ENCODE measurements around the gene DUOX2. TPM values are rescaled to one million over a fixed set of nuclear protein-coding genes. Genes with fewer than 3 reads are reported as not detected.

The DUOX2 gene
- total and polyA plus RNA-seq, 2 of the 13 experiments (the other 11 are each of a cell fraction or from before 2014, with no cell fraction given), result 0.08 TPM; not detected in 1

DNA sequence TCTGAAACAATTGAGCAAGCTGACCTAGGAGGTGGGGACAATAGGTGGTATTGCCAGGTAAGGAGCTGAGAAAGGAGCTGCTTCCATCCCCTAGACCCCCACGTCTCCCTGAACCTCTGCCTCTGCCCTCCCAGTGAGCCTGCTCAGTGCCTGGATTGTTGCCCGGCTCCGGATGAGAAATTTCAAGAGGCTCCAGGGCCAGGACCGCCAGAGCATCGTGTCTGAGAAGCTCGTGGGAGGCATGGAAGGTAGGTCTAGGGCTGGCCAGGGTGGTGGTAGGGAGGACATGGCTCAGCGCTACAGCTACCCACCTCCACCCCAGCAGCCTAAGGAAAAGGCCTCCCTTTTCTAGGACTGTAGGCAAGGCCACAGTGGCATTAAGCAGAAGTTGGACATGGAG is 29.1 kb upstream of the DUOX2 start:
- in situ Hi-C loops (cut with HindIII; ENCODE audit: extremely low pct_ligation_motif_present, low pct_unique_long_range_greater_than_20kb), result no loop called here
- CTCF ChIA-PET (ENCODE audit: low intra/inter-chr PET ratio, low total read pairs), result no interaction called here
- H3K4me3 ChIP-seq (replicated peaks in 1 of 3; ENCODE audit: insufficient read depth in 1 of 3, low read depth in 2 of 3, low read length in 3 of 3), result no peak overlapping the region
- TF ChIP-seq ZNF382 (CRISPR knock-in tag; IDR thresholded peaks at IDR 0.05; ENCODE audit: borderline replicate concordance) (no peak), DBP (CRISPR knock-in tag; IDR thresholded peaks at IDR 0.05; ENCODE audit: not compliant biosample characterization) (no peak), SOX13 (IDR thresholded peaks at IDR 0.05) (no peak), SOX13 (CRISPR knock-in tag; conservative IDR thresholded peaks at IDR 0.05 in 1 of 2, IDR thresholded peaks at IDR 0.05 in 1 of 2) (no peak), ESRRA (CRISPR knock-in tag; IDR thresholded peaks at IDR 0.05; ENCODE audit: low read depth) (no peak), STAT6 (CRISPR knock-in tag; IDR thresholded peaks at IDR 0.05; ENCODE audit: borderline replicate concordance) (no peak), CBX5 (CRISPR knock-in tag; IDR thresholded peaks at IDR 0.05; ENCODE audit: borderline replicate concordance) (no peak), SALL1 (CRISPR knock-in tag; IDR thresholded peaks at IDR 0.05) (no peak), ARID4A (CRISPR knock-in tag; IDR thresholded peaks at IDR 0.05; ENCODE audit: borderline replicate concordance) (no peak)
- TF ChIP-seq, protein P1, sequence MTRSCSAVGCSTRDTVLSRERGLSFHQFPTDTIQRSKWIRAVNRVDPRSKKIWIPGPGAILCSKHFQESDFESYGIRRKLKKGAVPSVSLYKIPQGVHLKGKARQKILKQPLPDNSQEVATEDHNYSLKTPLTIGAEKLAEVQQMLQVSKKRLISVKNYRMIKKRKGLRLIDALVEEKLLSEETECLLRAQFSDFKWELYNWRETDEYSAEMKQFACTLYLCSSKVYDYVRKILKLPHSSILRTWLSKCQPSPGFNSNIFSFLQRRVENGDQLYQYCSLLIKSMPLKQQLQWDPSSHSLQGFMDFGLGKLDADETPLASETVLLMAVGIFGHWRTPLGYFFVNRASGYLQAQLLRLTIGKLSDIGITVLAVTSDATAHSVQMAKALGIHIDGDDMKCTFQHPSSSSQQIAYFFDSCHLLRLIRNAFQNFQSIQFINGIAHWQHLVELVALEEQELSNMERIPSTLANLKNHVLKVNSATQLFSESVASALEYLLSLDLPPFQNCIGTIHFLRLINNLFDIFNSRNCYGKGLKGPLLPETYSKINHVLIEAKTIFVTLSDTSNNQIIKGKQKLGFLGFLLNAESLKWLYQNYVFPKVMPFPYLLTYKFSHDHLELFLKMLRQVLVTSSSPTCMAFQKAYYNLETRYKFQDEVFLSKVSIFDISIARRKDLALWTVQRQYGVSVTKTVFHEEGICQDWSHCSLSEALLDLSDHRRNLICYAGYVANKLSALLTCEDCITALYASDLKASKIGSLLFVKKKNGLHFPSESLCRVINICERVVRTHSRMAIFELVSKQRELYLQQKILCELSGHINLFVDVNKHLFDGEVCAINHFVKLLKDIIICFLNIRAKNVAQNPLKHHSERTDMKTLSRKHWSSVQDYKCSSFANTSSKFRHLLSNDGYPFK (CRISPR knock-in tag; IDR thresholded peaks at IDR 0.05; ENCODE audit: borderline replicate concordance), result no peak
- TF ChIP-seq, protein P2, sequence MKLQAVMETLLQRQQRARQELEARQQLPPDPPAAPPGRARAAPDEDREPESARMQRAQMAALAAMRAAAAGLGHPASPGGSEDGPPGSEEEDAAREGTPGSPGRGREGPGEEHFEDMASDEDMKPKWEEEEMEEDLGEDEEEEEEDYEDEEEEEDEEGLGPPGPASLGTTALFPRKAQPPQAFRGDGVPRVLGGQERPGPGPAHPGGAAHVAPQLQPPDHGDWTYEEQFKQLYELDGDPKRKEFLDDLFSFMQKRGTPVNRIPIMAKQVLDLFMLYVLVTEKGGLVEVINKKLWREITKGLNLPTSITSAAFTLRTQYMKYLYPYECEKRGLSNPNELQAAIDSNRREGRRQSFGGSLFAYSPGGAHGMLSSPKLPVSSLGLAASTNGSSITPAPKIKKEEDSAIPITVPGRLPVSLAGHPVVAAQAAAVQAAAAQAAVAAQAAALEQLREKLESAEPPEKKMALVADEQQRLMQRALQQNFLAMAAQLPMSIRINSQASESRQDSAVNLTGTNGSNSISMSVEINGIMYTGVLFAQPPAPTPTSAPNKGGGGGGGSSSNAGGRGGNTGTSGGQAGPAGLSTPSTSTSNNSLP (IDR thresholded peaks at IDR 0.05; ENCODE audit: low read depth, low read length), result no peak

More for the DNA sequence above, 29.1 kb upstream of the DUOX2 start:
- no peak overlapping the region for H3K9ac ChIP-seq (ENCODE audit: insufficient read depth, low read depth, low read length)
- no peaks in the 10 kb centered on the region for H3K36me3 ChIP-seq (replicated peaks in 1 of 2; ENCODE audit: control insufficient read depth in 1 of 2, insufficient read depth in 2 of 2, low read length in 2 of 2)
- H3K4me2 ChIP-seq (ENCODE audit: low read depth, low read length), result no peak overlapping the region
- peaks cover under 1 to 25% of the 10 kb centered on the region in 2 experiments; a peak in 2 of 5 replicates for H3K27me3 ChIP-seq (ENCODE audit: control insufficient read depth in 1 of 2, insufficient read depth in 2 of 2, low read length in 2 of 2)
- 36% methylated on average over 4 of the region's 7 CpGs for WGBS (ENCODE audit: low lambda C conversion rate)
- POLR2A ChIA-PET, result no interaction called here
- H2AFZ ChIP-seq (ENCODE audit: low read length), result no peak overlapping the region
- H4K20me1 ChIP-seq (ENCODE audit: insufficient read depth, low read length), result no peaks in the 10 kb centered on the region
- ATAC-seq, result no peak
- DNase-seq (ENCODE audit: low spot score), result no peak
- no TSS peak for BruUV-seq (replicated peaks)
- intact Hi-C loops (cut with micrococcal nuclease; ENCODE audit: unreplicated experiment), result no loop called here
- FAIRE-seq, result no peak
- peaks cover 8% of the 10 kb centered on the region for H3K4me1 ChIP-seq (ENCODE audit: insufficient read depth, low read length)
- H3K9me3 ChIP-seq (ENCODE audit: low read length), result no peaks in the 10 kb centered on the region
- H3K27ac ChIP-seq (ENCODE audit: extremely low read length, insufficient read depth, low read length), result no peak overlapping the region
- H3K79me2 ChIP-seq (ENCODE audit: insufficient read depth, low read length), result no peaks in the 10 kb centered on the region
